ENCODE results near the gene MRGPRD.

GRCh38 chr11:69000391-69000790 is 19.6 kb upstream of the MRGPRD start:
- TF ChIP-seq JUND (IDR thresholded peaks at IDR 0.05) (no peak), CTCF (IDR thresholded peaks at IDR 0.05; ENCODE audit: low read depth, low read length, missing input control) (no peak)
- TF ChIP-seq, protein P1, sequence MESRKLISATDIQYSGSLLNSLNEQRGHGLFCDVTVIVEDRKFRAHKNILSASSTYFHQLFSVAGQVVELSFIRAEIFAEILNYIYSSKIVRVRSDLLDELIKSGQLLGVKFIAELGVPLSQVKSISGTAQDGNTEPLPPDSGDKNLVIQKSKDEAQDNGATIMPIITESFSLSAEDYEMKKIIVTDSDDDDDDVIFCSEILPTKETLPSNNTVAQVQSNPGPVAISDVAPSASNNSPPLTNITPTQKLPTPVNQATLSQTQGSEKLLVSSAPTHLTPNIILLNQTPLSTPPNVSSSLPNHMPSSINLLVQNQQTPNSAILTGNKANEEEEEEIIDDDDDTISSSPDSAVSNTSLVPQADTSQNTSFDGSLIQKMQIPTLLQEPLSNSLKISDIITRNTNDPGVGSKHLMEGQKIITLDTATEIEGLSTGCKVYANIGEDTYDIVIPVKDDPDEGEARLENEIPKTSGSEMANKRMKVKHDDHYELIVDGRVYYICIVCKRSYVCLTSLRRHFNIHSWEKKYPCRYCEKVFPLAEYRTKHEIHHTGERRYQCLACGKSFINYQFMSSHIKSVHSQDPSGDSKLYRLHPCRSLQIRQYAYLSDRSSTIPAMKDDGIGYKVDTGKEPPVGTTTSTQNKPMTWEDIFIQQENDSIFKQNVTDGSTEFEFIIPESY (IDR thresholded peaks at IDR 0.05), result no peak
